ENCODE measurements around the gene ZAP70. TPM values are rescaled to one million over a fixed set of nuclear protein-coding genes. Genes with fewer than 3 reads are reported as not detected.

Gene ZAP70
- total RNA-seq, 1 experiment from 2014 or later: 2.5 TPM

- Histone ChIP-seq H3K36me3 (replicated peaks; ENCODE audit: control insufficient read depth, insufficient read depth, low read length) (no peaks in the 10 kb centered on the region), H3K27me3 (ENCODE audit: control insufficient read depth, insufficient read depth, low read length) (no peaks in the 10 kb centered on the region), H3K4me3 (ENCODE audit: insufficient read depth, low read depth, low read length) (no peak overlapping the region)
- DNase-seq: peak; percentile 93
These were observed 27.3 kb downstream of the ZAP70 start for GRCh38 chr2:97740590-97741182.

GRCh38 chr2:97741251-97741650 is 27.9 kb downstream of the ZAP70 start:
- H3K4me3 ChIP-seq (ENCODE audit: insufficient read depth, low read depth, low read length): no peak overlapping the region
- no peaks in the 10 kb centered on the region for H3K27me3 ChIP-seq (ENCODE audit: control insufficient read depth, insufficient read depth, low read length)
- H3K36me3 ChIP-seq (replicated peaks; ENCODE audit: control insufficient read depth, insufficient read depth, low read length): no peaks in the 10 kb centered on the region
- no peak for DNase-seq

- Histone ChIP-seq H3K4me3 (ENCODE audit: insufficient read depth, low read depth, low read length) (no peak overlapping the region), H3K36me3 (replicated peaks; ENCODE audit: control insufficient read depth, insufficient read depth, low read length) (no peaks in the 10 kb centered on the region), H3K27me3 (ENCODE audit: control insufficient read depth, insufficient read depth, low read length) (no peaks in the 10 kb centered on the region)
- no peak for DNase-seq
These were observed 28.3 kb downstream of the ZAP70 start for GRCh38 chr2:97741686-97742085.

- DNase-seq: no peak
- Histone ChIP-seq H3K27me3 (ENCODE audit: control insufficient read depth, insufficient read depth, low read length) (no peaks in the 10 kb centered on the region), H3K4me3 (ENCODE audit: insufficient read depth, low read depth, low read length) (no peak overlapping the region), H3K36me3 (replicated peaks; ENCODE audit: control insufficient read depth, insufficient read depth, low read length) (no peaks in the 10 kb centered on the region)
These were observed 29.0 kb downstream of the ZAP70 start for GRCh38 chr2:97742381-97742847.

GRCh38 chr2:97743913-97744312 is 30.5 kb downstream of the ZAP70 start:
- DNase-seq: no peak
- H3K36me3 ChIP-seq (replicated peaks; ENCODE audit: control insufficient read depth, insufficient read depth, low read length): no peaks in the 10 kb centered on the region
- H3K27me3 ChIP-seq (ENCODE audit: control insufficient read depth, insufficient read depth, low read length): no peaks in the 10 kb centered on the region
- no peak overlapping the region for H3K4me3 ChIP-seq (ENCODE audit: insufficient read depth, low read depth, low read length)

- Histone ChIP-seq H3K27me3 (ENCODE audit: control insufficient read depth, insufficient read depth, low read length) (no peaks in the 10 kb centered on the region), H3K36me3 (replicated peaks; ENCODE audit: control insufficient read depth, insufficient read depth, low read length) (no peaks in the 10 kb centered on the region), H3K4me3 (ENCODE audit: insufficient read depth, low read depth, low read length) (no peak overlapping the region)
- DNase-seq: no peak
These were observed 32.2 kb downstream of the ZAP70 start for GRCh38 chr2:97745474-97746174.

- no peak overlapping the region for H3K4me3 ChIP-seq (ENCODE audit: insufficient read depth, low read depth, low read length)
- H3K36me3 ChIP-seq (replicated peaks; ENCODE audit: control insufficient read depth, insufficient read depth, low read length): no peaks in the 10 kb centered on the region
- no peaks in the 10 kb centered on the region for H3K27me3 ChIP-seq (ENCODE audit: control insufficient read depth, insufficient read depth, low read length)
- DNase-seq: no peak
These were observed 33.9 kb downstream of the ZAP70 start for GRCh38 chr2:97747285-97747684.

- DNase-seq: no peak
These were observed 34.3 kb downstream of the ZAP70 start for GRCh38 chr2:97747716-97748115.

GRCh38 chr2:97749581-97749980 is 36.2 kb downstream of the ZAP70 start:
- H3K36me3 ChIP-seq (replicated peaks; ENCODE audit: control insufficient read depth, insufficient read depth, low read length): no peaks in the 10 kb centered on the region
- H3K27me3 ChIP-seq (ENCODE audit: control insufficient read depth, insufficient read depth, low read length): no peaks in the 10 kb centered on the region
- peak; percentile 70 for DNase-seq
- no peak overlapping the region for H3K4me3 ChIP-seq (ENCODE audit: insufficient read depth, low read depth, low read length)

More at GRCh38 chr2:97747716-97748115, 34.3 kb downstream of the ZAP70 start:
- no peaks in the 10 kb centered on the region for H3K36me3 ChIP-seq (replicated peaks; ENCODE audit: control insufficient read depth, insufficient read depth, low read length)
- no peak overlapping the region for H3K4me3 ChIP-seq (ENCODE audit: insufficient read depth, low read depth, low read length)
- no peaks in the 10 kb centered on the region for H3K27me3 ChIP-seq (ENCODE audit: control insufficient read depth, insufficient read depth, low read length)

- DNase-seq: no peak
- Histone ChIP-seq H3K36me3 (replicated peaks; ENCODE audit: control insufficient read depth, insufficient read depth, low read length) (no peaks in the 10 kb centered on the region), H3K4me3 (ENCODE audit: insufficient read depth, low read depth, low read length) (no peak overlapping the region), H3K27me3 (ENCODE audit: control insufficient read depth, insufficient read depth, low read length) (no peaks in the 10 kb centered on the region)
These were observed 36.6 kb downstream of the ZAP70 start for GRCh38 chr2:97750017-97750416.

- Histone ChIP-seq H3K4me3 (ENCODE audit: insufficient read depth, low read depth, low read length) (no peak overlapping the region), H3K36me3 (replicated peaks; ENCODE audit: control insufficient read depth, insufficient read depth, low read length) (peaks cover 2% of the 10 kb centered on the region), H3K27me3 (ENCODE audit: control insufficient read depth, insufficient read depth, low read length) (no peaks in the 10 kb centered on the region)
- DNase-seq: peak; percentile 60
These were observed 38.4 kb downstream of the ZAP70 start for GRCh38 chr2:97751752-97752151.

GRCh38 chr2:97752342-97753334 is 39.3 kb downstream of the ZAP70 start:
- Histone ChIP-seq H3K36me3 (replicated peaks; ENCODE audit: control insufficient read depth, insufficient read depth, low read length) (peaks cover 2% of the 10 kb centered on the region), H3K27me3 (ENCODE audit: control insufficient read depth, insufficient read depth, low read length) (no peaks in the 10 kb centered on the region), H3K4me3 (ENCODE audit: insufficient read depth, low read depth, low read length) (no peak overlapping the region)
- no peak for DNase-seq

GRCh38 chr2:97754690-97755346 is 41.4 kb downstream of the ZAP70 start:
- Histone ChIP-seq H3K27me3 (ENCODE audit: control insufficient read depth, insufficient read depth, low read length) (no peaks in the 10 kb centered on the region), H3K36me3 (replicated peaks; ENCODE audit: control insufficient read depth, insufficient read depth, low read length) (peaks cover 3% of the 10 kb centered on the region), H3K4me3 (ENCODE audit: insufficient read depth, low read depth, low read length) (no peak overlapping the region)
- no peak for DNase-seq

- peaks cover 5% of the 10 kb centered on the region for H3K36me3 ChIP-seq (replicated peaks; ENCODE audit: control insufficient read depth, insufficient read depth, low read length)
- no peak overlapping the region for H3K4me3 ChIP-seq (ENCODE audit: insufficient read depth, low read depth, low read length)
- no peaks in the 10 kb centered on the region for H3K27me3 ChIP-seq (ENCODE audit: control insufficient read depth, insufficient read depth, low read length)
These were observed 42.1 kb downstream of the ZAP70 start for GRCh38 chr2:97755491-97755890.

More at GRCh38 chr2:97755491-97755890, 42.1 kb downstream of the ZAP70 start:
- DNase-seq: no peak

All from H7 (cell line).